Measurements from ENCODE around the gene TMEM74B.

The TMEM74B gene

GRCh38 chr20:1130847-1131246 lies 53.9 kb downstream of the TMEM74B start:
- no peak for TF ChIP-seq TAF1 (IDR thresholded peaks at IDR 0.05; ENCODE audit: borderline replicate concordance, insufficient read depth, low read length)
- TF ChIP-seq SIN3A (IDR thresholded peaks at IDR 0.05; ENCODE audit: borderline replicate concordance, insufficient read depth, low read length) = no peak
- no peak for TF ChIP-seq POLR2AphosphoS5 (IDR thresholded peaks at IDR 0.05; ENCODE audit: low read depth, low read length)
- TF ChIP-seq REST (IDR thresholded peaks at IDR 0.05; ENCODE audit: insufficient read depth in 1 of 2, low read depth in 2 of 2, low read length in 2 of 2) = no peak
- no peak for TF ChIP-seq FOXP2 (optimal IDR thresholded peaks at IDR 0.05; ENCODE audit: borderline replicate concordance, extremely low read depth, extremely low read length, insufficient read depth)

Measured in PFSK-1 (cell line).